GM20000 (cell line): ENCODE results near the gene GAST.
"Not testable (repeated sequence)": the region's sequence is repeated elsewhere in the genome, so short reads cannot be mapped to it uniquely, and the experiment has no call there.

Experiments
- DNase-seq: peaks from one replicate; pipeline ENCODE4 v3.0.0; 2012; ENCODE audit warnings: low spot score
- TF ChIP-seq, protein P1 (sequence below): IDR thresholded peaks from 2 replicates; pipeline ENCODE4 v1.5.1; 2012; ENCODE audit warnings: mild to moderate bottlenecking, control low read depth; ENCODE audit errors: extremely low read depth, missing control alignments

GAST gene

DNA sequence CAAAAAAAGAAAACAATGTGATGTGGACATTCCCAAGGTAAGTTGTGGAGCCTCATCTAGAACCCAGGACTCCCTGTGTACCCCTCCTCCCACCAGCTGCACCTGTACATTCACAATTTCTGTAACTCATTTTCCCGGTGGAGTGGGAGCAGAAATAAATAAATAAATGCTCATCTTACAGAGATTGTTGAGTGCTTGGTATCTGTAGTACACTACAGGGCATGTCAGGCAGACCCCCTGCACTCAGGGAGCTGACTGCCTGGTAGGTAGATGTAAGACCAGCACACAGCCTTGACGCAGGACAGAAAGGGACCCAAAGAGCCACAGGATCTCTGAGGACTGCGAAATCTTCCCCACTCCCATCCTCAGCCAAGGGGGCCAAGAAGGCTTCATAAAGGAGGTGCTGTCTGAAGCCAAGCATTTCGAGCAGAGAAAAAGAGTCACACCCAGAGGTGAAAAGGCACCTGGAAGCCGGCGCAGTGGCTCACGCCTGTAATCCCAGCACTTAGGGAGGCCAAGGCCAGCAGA lies 16.9 kb upstream of the GAST start:
- TF ChIP-seq, protein P1, sequence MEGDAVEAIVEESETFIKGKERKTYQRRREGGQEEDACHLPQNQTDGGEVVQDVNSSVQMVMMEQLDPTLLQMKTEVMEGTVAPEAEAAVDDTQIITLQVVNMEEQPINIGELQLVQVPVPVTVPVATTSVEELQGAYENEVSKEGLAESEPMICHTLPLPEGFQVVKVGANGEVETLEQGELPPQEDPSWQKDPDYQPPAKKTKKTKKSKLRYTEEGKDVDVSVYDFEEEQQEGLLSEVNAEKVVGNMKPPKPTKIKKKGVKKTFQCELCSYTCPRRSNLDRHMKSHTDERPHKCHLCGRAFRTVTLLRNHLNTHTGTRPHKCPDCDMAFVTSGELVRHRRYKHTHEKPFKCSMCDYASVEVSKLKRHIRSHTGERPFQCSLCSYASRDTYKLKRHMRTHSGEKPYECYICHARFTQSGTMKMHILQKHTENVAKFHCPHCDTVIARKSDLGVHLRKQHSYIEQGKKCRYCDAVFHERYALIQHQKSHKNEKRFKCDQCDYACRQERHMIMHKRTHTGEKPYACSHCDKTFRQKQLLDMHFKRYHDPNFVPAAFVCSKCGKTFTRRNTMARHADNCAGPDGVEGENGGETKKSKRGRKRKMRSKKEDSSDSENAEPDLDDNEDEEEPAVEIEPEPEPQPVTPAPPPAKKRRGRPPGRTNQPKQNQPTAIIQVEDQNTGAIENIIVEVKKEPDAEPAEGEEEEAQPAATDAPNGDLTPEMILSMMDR: no peak
- no peak for DNase-seq

DNA sequence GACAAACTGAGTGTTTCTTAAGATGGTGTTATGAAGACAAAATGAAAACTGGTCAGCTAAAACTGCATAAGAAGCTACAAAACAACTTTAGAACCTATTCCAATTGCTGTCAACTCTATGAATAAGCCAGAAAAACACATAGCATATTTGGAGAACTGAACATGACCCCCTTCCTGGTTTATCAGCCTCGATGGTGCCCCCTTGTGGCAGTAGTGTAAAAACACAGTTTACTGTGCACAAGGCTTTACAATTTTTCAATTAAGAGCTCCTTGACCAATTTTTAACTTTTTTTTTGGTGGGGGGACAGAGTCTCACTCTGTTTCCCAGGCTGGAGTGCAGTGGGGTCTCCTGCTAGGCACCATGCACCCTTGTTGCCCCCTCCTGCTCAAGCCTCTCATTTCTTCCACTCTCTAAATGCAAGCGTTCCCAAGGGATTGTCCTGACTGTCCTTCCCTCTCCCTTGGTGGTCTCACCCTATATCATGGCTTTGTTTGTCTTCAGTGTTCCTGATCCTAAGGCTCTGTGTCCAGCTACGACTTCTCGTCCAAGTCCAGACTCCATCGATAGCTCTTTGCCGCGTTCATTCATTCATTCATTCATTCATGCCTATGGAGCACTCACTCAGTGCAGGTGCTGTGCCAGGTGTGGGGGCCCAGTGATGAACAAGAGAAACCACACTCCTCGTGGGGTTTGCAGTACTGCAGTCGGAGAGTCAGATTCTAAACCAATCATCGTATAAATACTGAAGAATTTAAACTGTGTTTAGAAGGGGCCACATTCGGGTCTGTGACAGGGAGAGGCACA lies 16.0 kb upstream of the GAST start:
- peak; percentile 78 for DNase-seq
- TF ChIP-seq, protein P1: peak; percentile 65

DNA sequence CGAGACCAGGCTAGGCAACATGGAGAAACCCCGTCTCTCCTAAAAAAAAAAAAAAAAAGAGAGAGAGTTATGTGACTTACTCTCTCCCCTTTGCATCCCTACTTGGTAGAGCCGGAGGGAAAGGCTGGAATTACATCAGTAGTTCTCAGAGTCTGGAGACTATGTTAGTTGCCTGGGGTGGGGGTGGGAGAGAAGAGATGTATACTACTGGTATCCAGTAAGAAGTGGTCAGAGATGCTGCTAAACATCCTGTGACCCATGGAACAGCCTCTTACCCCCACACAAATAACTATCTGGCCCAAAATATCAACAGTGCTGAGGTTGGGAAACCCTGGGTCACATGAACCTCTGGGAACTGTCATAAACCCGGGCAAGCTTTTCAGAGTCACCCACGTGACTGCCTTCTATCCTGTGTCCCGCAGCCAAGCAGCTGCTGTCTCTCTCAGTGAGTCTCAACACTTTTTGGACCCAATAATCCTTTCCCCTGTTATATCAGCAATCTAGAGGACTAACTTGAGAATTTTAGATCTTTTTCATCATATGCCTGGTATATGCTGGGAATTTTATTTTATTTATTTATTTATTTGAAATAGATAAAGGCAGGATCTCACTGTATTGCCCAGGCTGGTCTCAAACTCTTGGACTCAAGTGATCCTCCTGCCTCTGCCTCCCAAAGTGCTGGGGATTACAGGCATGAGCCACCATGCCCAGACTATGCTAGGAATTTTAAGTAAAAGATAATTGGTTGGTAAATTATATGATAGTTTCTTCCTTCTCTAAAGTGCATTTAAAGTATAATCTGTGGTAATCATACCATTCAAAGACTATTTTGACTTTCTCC lies 14.8 kb upstream of the GAST start:
- TF ChIP-seq, protein P1: no peak

DNA sequence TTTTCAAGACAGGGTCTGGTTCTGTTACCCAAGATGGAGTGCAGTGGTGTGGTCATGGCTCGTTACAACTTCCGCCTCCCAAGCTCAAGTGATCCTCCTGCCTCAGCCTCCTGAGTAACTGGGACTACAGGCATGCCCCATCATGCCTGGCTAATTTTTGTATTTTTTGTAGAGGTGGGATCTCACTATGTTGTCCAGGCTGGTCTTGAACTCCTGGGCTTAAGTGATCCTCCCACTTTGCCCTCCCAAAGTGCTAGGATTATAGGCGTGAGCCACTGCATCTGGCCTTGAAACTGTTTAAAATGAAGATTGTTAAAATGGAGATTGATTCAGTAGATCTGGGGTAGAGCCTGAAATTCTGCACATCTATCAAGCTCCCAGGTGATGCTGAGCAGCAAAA lies 11.3 kb upstream of the GAST start:
- not testable (repeated sequence) for DNase-seq

More for the DNA sequence above, 14.8 kb upstream of the GAST start:
- DNase-seq: no peak

DNA sequence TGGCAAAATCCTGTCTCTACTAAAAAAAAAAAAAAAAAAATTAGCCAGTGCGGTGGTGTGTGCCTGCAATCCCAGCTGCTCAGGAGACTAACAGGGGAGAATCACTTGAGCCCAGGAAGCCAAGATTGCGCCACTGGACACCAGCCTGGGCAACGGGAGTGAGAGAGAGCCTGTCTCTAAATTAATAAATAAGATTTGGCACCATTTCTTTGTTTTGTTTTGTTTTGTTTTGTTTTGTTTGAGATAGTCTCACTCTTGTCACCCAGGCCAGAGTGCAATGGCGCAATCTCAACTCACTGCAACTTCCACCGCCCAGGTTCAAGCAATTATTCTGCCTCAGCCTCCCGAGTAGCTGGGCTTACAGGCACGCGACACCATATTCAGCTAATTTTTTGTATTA lies 9.4 kb upstream of the GAST start:
- DNase-seq: no peak
- TF ChIP-seq, protein P1: no peak

DNA sequence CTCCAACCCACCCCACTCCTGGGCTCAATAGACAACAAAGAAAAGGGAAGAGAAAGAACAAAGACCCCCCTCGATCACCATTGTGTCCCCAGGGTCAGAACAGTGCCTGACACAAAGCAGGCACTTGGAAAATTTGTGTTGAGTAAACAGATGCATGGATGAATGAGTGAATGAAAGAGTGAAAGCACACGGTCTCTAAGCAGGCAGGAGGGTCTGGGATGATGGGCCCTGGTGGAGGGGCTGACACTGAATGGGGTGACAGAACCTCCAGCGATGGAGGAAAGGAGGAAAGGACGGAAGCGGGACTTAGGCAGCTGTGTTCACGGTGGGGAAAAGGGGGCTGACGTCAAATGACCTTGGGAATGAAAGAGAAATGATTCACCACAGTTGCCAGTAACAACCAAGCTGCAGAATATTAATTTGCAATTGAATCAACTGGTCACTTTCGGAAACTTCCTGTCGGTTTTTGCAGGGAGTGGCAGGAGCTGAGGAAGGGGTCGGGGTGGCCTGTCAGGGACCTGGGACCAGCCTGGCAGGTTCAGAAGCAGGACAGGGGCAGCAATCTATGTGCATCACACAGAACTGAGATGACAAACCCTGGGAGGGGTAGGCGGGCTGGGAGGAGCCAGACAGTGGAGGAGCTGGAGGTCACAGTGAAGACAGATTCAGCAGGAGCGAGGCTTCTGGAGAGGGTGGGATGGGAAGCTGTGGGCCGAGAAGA lies 6.7 kb upstream of the GAST start:
- DNase-seq: no peak
- TF ChIP-seq, protein P1: no peak

DNA sequence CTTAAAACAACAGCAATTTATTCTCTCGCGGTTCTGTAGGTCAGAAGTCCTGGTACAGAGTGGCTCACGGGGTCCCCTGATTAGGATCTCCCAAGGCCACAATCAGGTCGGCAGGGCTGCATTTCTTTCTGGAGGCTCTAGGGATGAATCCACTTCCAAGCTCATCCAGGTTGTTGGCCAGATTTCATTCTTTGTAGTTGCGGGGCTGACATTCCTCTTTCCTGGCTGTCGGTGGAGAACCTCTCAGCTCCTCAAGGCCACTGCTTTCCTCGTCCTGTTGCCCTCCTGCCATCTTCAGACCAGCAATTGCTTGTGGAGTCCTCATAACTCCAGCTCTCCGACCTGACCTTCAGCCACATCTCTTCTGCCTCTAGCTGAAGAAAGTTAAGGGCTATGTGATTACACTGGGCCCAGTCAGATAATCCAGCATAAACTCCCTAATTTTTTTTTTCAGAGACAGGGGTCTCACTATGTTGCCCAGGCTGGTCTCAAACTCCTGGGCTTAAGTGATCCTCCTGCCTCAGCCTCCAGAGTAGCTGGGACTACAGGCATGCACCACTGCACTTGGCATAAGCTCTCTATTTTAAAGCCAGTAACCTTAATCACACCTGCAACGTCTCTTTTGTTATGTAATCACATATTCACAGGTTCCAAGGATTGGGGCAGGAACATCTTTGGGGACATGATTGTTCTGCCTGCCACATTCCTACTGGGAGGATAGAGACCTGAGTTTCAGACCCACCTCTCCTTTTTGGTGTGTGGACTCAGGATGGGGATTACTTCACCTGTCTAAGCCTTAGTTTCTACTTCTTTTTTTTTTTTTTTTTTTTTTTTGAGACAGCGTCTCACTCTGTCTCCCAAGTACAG lies 4.1 kb upstream of the GAST start:
- DNase-seq: no peak
- TF ChIP-seq, protein P1: no peak
